GM23248 (cell line): ENCODE measurements around the gene SMIM35.

Source experiments
- EZH2 ChIP-seq: fragments of 200-600 bp; sonication (generic); IDR thresholded peaks from 2 replicates; pipeline ENCODE4 v1.6.1; 2018; ENCODE audit warnings: antibody characterized with exemption, mild to moderate bottlenecking; ENCODE audit not compliant: insufficient read depth, poor library complexity, severe bottlenecking
- EZH2phosphoT487 ChIP-seq: fragments of 200-600 bp; sonication (generic); IDR thresholded peaks from 2 replicates; pipeline ENCODE4 v1.6.1; 2018; ENCODE audit warnings: antibody characterized with exemption, moderate library complexity, mild to moderate bottlenecking, low read depth; ENCODE audit not compliant: insufficient read depth

DNA sequence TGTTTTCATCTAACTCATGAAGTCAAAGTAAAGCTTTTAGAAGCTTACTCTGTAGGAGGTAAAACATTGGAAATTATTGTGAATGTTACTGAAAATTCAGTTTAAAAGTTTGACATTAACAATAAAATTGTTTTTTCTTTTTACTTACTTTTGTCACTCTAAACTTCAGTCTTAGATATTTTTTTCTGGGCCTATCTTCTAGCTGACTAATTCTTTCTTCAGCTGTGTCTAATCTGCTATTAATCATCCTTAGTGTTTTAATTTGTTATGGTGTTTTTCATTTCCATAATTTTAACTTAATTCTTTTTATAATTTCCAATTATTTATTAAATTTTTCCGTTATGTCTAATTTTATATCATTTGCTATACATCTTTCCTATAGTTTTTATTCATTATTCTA is 65.6 kb downstream of the SMIM35 start:
- TF ChIP-seq EZH2, result no peak
- no peak for TF ChIP-seq EZH2phosphoT487
